Ishikawa (cell line): Measurements from ENCODE around the gene AGAP2.

Experiments used
- CEBPB ChIP-seq: IDR thresholded peaks from 2 replicates; pipeline ENCODE4 v1.6.1; 2012
- CREB1 ChIP-seq: IDR thresholded peaks from 2 replicates; pipeline ENCODE4 v1.6.1; 2012; ENCODE audit warnings: low read depth
- EGR1 ChIP-seq: IDR thresholded peaks from 2 replicates; pipeline ENCODE4 v1.6.1; 2012
- EP300 ChIP-seq: IDR thresholded peaks from 2 replicates; pipeline ENCODE4 v1.6.1; 2012; ENCODE audit warnings: borderline replicate concordance
- FOXM1 ChIP-seq: IDR thresholded peaks from 2 replicates; pipeline ENCODE4 v1.6.1; 2012; ENCODE audit warnings: low read depth, borderline replicate concordance
- MAX ChIP-seq: IDR thresholded peaks from 2 replicates; pipeline ENCODE4 v1.6.1; 2012
- NFIC ChIP-seq: IDR thresholded peaks from 2 replicates; pipeline ENCODE4 v1.6.1; 2012
- RAD21 ChIP-seq: IDR thresholded peaks from 2 replicates; pipeline ENCODE4 v1.6.1; 2012; ENCODE audit warnings: low read depth
- REST ChIP-seq: IDR thresholded peaks from 2 replicates; pipeline ENCODE4 v1.6.1; 2012; ENCODE audit warnings: low read depth, mild to moderate bottlenecking
- TEAD4 ChIP-seq: IDR thresholded peaks from 2 replicates; pipeline ENCODE4 v1.6.1; 2012
- USF1 ChIP-seq: IDR thresholded peaks from 2 replicates; pipeline ENCODE4 v1.6.1; 2012
- YY1 ChIP-seq: IDR thresholded peaks from 2 replicates; pipeline ENCODE4 v1.6.1; 2012; ENCODE audit warnings: low read depth
- ZBTB7A ChIP-seq: IDR thresholded peaks from 2 replicates; pipeline ENCODE4 v1.6.1; 2012; ENCODE audit warnings: low read depth

DNA sequence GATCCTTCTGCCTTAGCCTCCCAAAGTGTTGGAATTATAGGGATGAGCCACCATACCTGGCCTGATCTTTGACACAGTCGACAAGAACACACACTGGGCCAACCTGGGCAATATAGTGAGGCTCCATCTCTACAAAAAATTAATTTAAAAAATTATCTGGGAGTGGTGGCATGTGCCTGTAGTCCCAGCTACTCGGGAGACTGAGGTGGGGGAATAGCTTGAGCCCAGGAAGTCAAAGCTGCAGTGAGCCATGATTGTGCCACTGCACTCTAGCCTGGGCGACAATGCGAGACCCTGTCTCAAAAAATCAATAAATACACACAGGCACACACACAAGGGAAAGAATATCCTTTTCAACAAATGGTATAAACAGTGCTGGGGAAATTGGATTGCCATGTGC, 50.7 kb downstream of the AGAP2 start:
- TF ChIP-seq USF1 (no peak), EP300 (no peak), RAD21 (no peak), TEAD4 (no peak), EGR1 (no peak), YY1 (no peak), ZBTB7A (no peak), NFIC (no peak), MAX (no peak), FOXM1 (no peak), REST (no peak), CEBPB (no peak), CREB1 (no peak)
